IMR-90 (cell line): Measurements from ENCODE around the gene BCL2L12. TPM values are rescaled to one million over a fixed set of nuclear protein-coding genes. Genes with fewer than 3 reads are reported as not detected.

Experiments used
- ATAC-seq: fragments of 200-7000 bp; cut with Tn5 transposase; 2 replicates; pipeline ENCODE4 v1.9.1; 2020; ENCODE audit warnings: low read depth, mild to moderate bottlenecking, moderate library complexity
- BruUV-seq: library from RNA; stranded (reverse); fragments of 400-500 nt; replicated peaks from 2 replicates; lab custom pipeline; 2021; lab: Mats Ljungman, UMichigan
- CTCF ChIA-PET: fragments of 300-600 bp; formaldehyde crosslinking; extraction: SDS; loops from one replicate; lab custom pipeline; 2021; ENCODE audit warnings: antibody characterized with exemption; lab: Yijun Ruan, JAX
- POLR2A ChIA-PET: fragments of 300-600 bp; sonication (Branson Sonifier 250); formaldehyde crosslinking; loops from one replicate; lab custom pipeline; 2022; ENCODE audit warnings: antibody characterized with exemption; ENCODE audit not compliant: unreplicated experiment; lab: Charles Lee
- DNase-seq: peaks from one replicate; pipeline ENCODE4 v3.0.0; 2013
- H2AFZ ChIP-seq: replicated peaks from 2 replicates; pipeline ENCODE3; 2013; ENCODE audit warnings: low read length, mild to moderate bottlenecking; ENCODE audit not compliant: poor library complexity
- H2AK5ac ChIP-seq: 2 replicates; pipeline ENCODE4 v1.6.1; 2013; ENCODE audit warnings: low read depth, low read length, inconsistent platforms
- H2AK9ac ChIP-seq: replicated peaks from 2 replicates; pipeline ENCODE3; 2013; ENCODE audit warnings: mild to moderate bottlenecking, low read depth, low read length, moderate library complexity; ENCODE audit not compliant: poor library complexity
- H2BK120ac ChIP-seq: 2 replicates; pipeline ENCODE4 v1.6.1; 2013; ENCODE audit warnings: low read depth, low read length, inconsistent platforms
- H2BK15ac ChIP-seq: 3 replicates; pipeline ENCODE4 v1.6.1; 2013; ENCODE audit warnings: low read depth, low read length, inconsistent platforms
- H2BK20ac ChIP-seq: 2 replicates; pipeline ENCODE4 v1.6.1; 2013; ENCODE audit warnings: low read depth, mild to moderate bottlenecking, inconsistent platforms, low read length, moderate library complexity
- H2BK5ac ChIP-seq: 2 replicates; pipeline ENCODE4 v1.6.1; 2013; ENCODE audit warnings: mild to moderate bottlenecking, low read depth, low read length, inconsistent platforms; ENCODE audit not compliant: poor library complexity, severe bottlenecking
- H3K14ac ChIP-seq: replicated peaks from 2 replicates; pipeline ENCODE4 v1.6.1; 2013; ENCODE audit warnings: low read depth, low read length, inconsistent platforms
- H3K18ac ChIP-seq: 2 replicates; pipeline ENCODE4 v1.6.1; 2013; ENCODE audit warnings: low read depth, low read length, control low read depth
- H3K23ac ChIP-seq: 2 replicates; pipeline ENCODE4 v1.6.1; 2013; ENCODE audit warnings: low read depth, low read length, inconsistent platforms
- H3K27ac ChIP-seq: 2 replicates; pipeline ENCODE4 v1.5.1; 2013; ENCODE audit warnings: mild to moderate bottlenecking, control low read depth, low read length; ENCODE audit not compliant: insufficient read depth
- H3K27me3 ChIP-seq: 2 replicates; pipeline ENCODE4 v1.6.1; 2013; ENCODE audit warnings: low read length; ENCODE audit not compliant: control insufficient read depth, insufficient read depth
- H3K36me3 ChIP-seq: 2 replicates; pipeline ENCODE4 v1.6.1; 2013; ENCODE audit warnings: low read length, mixed read lengths; ENCODE audit not compliant: control insufficient read depth, insufficient read depth
- H3K4ac ChIP-seq: 2 replicates; pipeline ENCODE4 v1.6.1; 2013; ENCODE audit warnings: low read depth, low read length, inconsistent platforms
- H3K4me1 ChIP-seq: 2 replicates; pipeline ENCODE4 v1.6.1; 2013; ENCODE audit warnings: low read length, mixed read lengths; ENCODE audit not compliant: control insufficient read depth, insufficient read depth
- H3K4me2 ChIP-seq: 2 replicates; pipeline ENCODE4 v1.6.1; 2013; ENCODE audit warnings: low read depth, mild to moderate bottlenecking, control low read depth, low read length, moderate library complexity
- H3K4me3 ChIP-seq: 2 replicates; pipeline ENCODE4 v1.5.1; 2013; ENCODE audit warnings: low read depth, mild to moderate bottlenecking, control low read depth, low read length, moderate library complexity; ENCODE audit not compliant: insufficient read depth
- H3K56ac ChIP-seq: 2 replicates; pipeline ENCODE4 v1.6.1; 2013; ENCODE audit warnings: low read length, inconsistent platforms; ENCODE audit not compliant: insufficient read depth; ENCODE audit errors: extremely low read depth
- H3K79me1 ChIP-seq, 2 experiments: 2 replicates each; pipeline ENCODE4 v1.6.1; 2013; ENCODE audit warnings: low read length in 2 of 2, inconsistent platforms in 1 of 2, low read depth in 1 of 2
- H3K9ac ChIP-seq: 2 replicates; pipeline ENCODE4 v1.6.1; 2013; ENCODE audit warnings: low read depth, low read length, control low read depth
- H3K9me1 ChIP-seq: 2 replicates; pipeline ENCODE4 v1.6.1; 2013; ENCODE audit warnings: low read length, inconsistent platforms; ENCODE audit not compliant: insufficient read depth
- H3K9me3 ChIP-seq: 2 replicates; pipeline ENCODE4 v1.6.1; 2013; ENCODE audit warnings: low read length; ENCODE audit not compliant: control insufficient read depth, insufficient read depth
- H4K20me1 ChIP-seq: 2 replicates; pipeline ENCODE4 v1.6.1; 2013; ENCODE audit warnings: low read length, inconsistent platforms; ENCODE audit not compliant: insufficient read depth
- H4K5ac ChIP-seq: 2 replicates; pipeline ENCODE4 v1.6.1; 2013; ENCODE audit warnings: mild to moderate bottlenecking, low read depth, low read length, control low read depth
- H4K8ac ChIP-seq, 2 experiments: 2 replicates each; pipeline ENCODE4 v1.6.1; 2013; ENCODE audit warnings: low read depth in 2 of 2, low read length in 2 of 2, control low read depth in 1 of 2, inconsistent platforms in 1 of 2
- H4K91ac ChIP-seq: 2 replicates; pipeline ENCODE4 v1.6.1; 2013; ENCODE audit warnings: low read depth, low read length, inconsistent platforms; ENCODE audit not compliant: insufficient read depth
- BHLHE40 ChIP-seq: fragments of 150-350 bp; IDR thresholded peaks from 2 replicates; pipeline ENCODE4 v1.6.1; 2016; ENCODE audit warnings: mild to moderate bottlenecking, low read depth, low read length
- CEBPB ChIP-seq: IDR thresholded peaks from 2 replicates; pipeline ENCODE4 v1.6.1; 2012; ENCODE audit warnings: low read depth, low read length, improper control_type of control experiment
- CTCF ChIP-seq: conservative IDR thresholded peaks from 2 replicates; pipeline ENCODE4 v1.5.1; 2012; ENCODE audit warnings: mild to moderate bottlenecking, low read depth, low read length, improper control_type of control experiment
- ELK1 ChIP-seq: fragments of 150-350 bp; IDR thresholded peaks from 2 replicates; pipeline ENCODE4 v1.6.1; 2016; ENCODE audit warnings: low read depth, mild to moderate bottlenecking, low read length, moderate library complexity, borderline replicate concordance
- FOS ChIP-seq: fragments of 150-350 bp; IDR thresholded peaks from 2 replicates; pipeline ENCODE4 v1.6.1; 2016; ENCODE audit warnings: low read depth, low read length
- MAFK ChIP-seq: IDR thresholded peaks from 2 replicates; pipeline ENCODE4 v1.6.1; 2012; ENCODE audit warnings: low read depth, low read length, improper control_type of control experiment
- MAZ ChIP-seq: IDR thresholded peaks from 2 replicates; pipeline ENCODE4 v1.6.1; 2012; ENCODE audit warnings: low read depth, mild to moderate bottlenecking, low read length, improper control_type of control experiment, moderate library complexity, borderline replicate concordance
- MXI1 ChIP-seq: IDR thresholded peaks from 2 replicates; pipeline ENCODE4 v1.6.1; 2012; ENCODE audit warnings: low read depth, mild to moderate bottlenecking, low read length, moderate library complexity, borderline replicate concordance
- NFE2L2 ChIP-seq: fragments of 150-350 bp; IDR thresholded peaks from 2 replicates; pipeline ENCODE4 v1.6.1; 2016; ENCODE audit warnings: low read depth, mild to moderate bottlenecking, low read length
- POLR2A ChIP-seq: IDR thresholded peaks from 2 replicates; pipeline ENCODE4 v1.6.1; 2012; ENCODE audit warnings: mild to moderate bottlenecking, low read depth, low read length
- RAD21 ChIP-seq: IDR thresholded peaks from 2 replicates; pipeline ENCODE4 v1.6.1; 2012; ENCODE audit warnings: low read length, improper control_type of control experiment
- RCOR1 ChIP-seq: IDR thresholded peaks from 2 replicates; pipeline ENCODE4 v1.6.1; 2012; ENCODE audit warnings: mild to moderate bottlenecking, low read length, improper control_type of control experiment; ENCODE audit not compliant: insufficient replicate concordance
- RFX5 ChIP-seq: IDR thresholded peaks from 2 replicates; pipeline ENCODE4 v1.8.0; 2012; ENCODE audit warnings: low read depth, mild to moderate bottlenecking, low read length, moderate library complexity
- SMC3 ChIP-seq: fragments of 150-350 bp; IDR thresholded peaks from 2 replicates; pipeline ENCODE4 v1.6.1; 2016; ENCODE audit warnings: low read depth, mild to moderate bottlenecking, antibody characterized with exemption, low read length, moderate library complexity
- USF2 ChIP-seq: fragments of 150-350 bp; IDR thresholded peaks from 2 replicates; pipeline ENCODE4 v1.6.1; 2017; ENCODE audit warnings: mild to moderate bottlenecking, antibody characterized with exemption, low read length, low read depth
- WGBS, 2 experiments: methylation state at CpG; one replicate each; pipeline versions ENCODE4 v1.1.5 to v1.1.7; 2013; ENCODE audit warnings: missing lambda C conversion rate in 2 of 2; ENCODE audit not compliant: insufficient read length in 1 of 2; ENCODE audit errors: extremely low coverage in 2 of 2; 5-methylcytosine and 5-hydroxymethylcytosine counted together
- dilution Hi-C: fragments of 300-500 bp; cut with HindIII; formaldehyde crosslinking; loops from one replicate; pipeline ENCODE4 v1.14.3; 2018; ENCODE audit warnings: low sequenced_read_pairs; ENCODE audit not compliant: unreplicated experiment
- in situ Hi-C: fragments of 300-500 bp; cut with MboI; formaldehyde crosslinking; loops from 3 replicates; pipeline ENCODE4 v1.14.3; 2019; ENCODE audit warnings: low sequenced_read_pairs, inconsistent platforms, mixed read lengths
- intact Hi-C: fragments of 100-400 bp; cut with micrococcal nuclease; formaldehyde crosslinking; loops from 2 replicates; pipeline ENCODE4 v1.10.0; 2022
- polyA plus RNA-seq, 3 experiments: library from polyadenylated mRNA; depleted of rRNA; stranded (reverse); fragments of >200 nt; gene quantifications; 2 replicates each; pipeline ENCODE4 v1.2.3, GENCODE V29; 2012; ENCODE audit warnings: low replicate concordance in 1 of 3
- total RNA-seq: library from RNA; depleted of rRNA; stranded (reverse); fragments of >200 nt; gene quantifications from 2 replicates; pipeline ENCODE4 v1.2.3, GENCODE V29; 2012

BCL2L12 gene
- total and polyA plus RNA-seq, 2 of the 4 experiments (the other 2 are of a cell fraction): 3.9 to 32.6 TPM

- H3K9ac ChIP-seq: no peak overlapping the region
- no peak overlapping the region for H3K4me3 ChIP-seq
- H3K36me3 ChIP-seq: peaks cover 3% of the 10 kb centered on the region; the same call in 1 of the 2 replicates
- H4K5ac ChIP-seq: no peak overlapping the region
- H3K4me1 ChIP-seq: peaks cover 7% of the 10 kb centered on the region
- H3K4ac ChIP-seq: no peak overlapping the region
- no peak overlapping the region for H2BK20ac ChIP-seq
- CTCF ChIA-PET: no interaction called here
- WGBS, 2 experiments: no CpG with 5 or more reads among the region's 3 CpGs
- H3K9me3 ChIP-seq: no peaks in the 10 kb centered on the region
- no peak overlapping the region for H2BK15ac ChIP-seq
- H3K23ac ChIP-seq: no peak overlapping the region
- POLR2A ChIA-PET: no interaction called here
- no peak overlapping the region for H4K91ac ChIP-seq
- H2BK120ac ChIP-seq: no peak overlapping the region
- H2AK5ac ChIP-seq: no peak overlapping the region
- TF ChIP-seq RFX5 (no peak), SMC3 (no peak), BHLHE40 (no peak), ELK1 (no peak), FOS (no peak), POLR2A (no peak), MXI1 (no peak), RAD21 (no peak), NFE2L2 (no peak), CTCF (no peak), CEBPB (no peak), RCOR1 (no peak), USF2 (no peak), MAFK (no peak), MAZ (no peak)
- H3K56ac ChIP-seq: no peak overlapping the region
- H3K27me3 ChIP-seq: no peaks in the 10 kb centered on the region
- no peak overlapping the region for H2AK9ac ChIP-seq
- H2AFZ ChIP-seq: no peak overlapping the region
- no peak overlapping the region for H4K8ac ChIP-seq
- no peaks in the 10 kb centered on the region for H3K9me1 ChIP-seq
- H3K27ac ChIP-seq: no peak overlapping the region
- intact Hi-C loops: no loop called here
- DNase-seq: no peak
- BruUV-seq: no TSS peak
- in situ Hi-C loops: loop anchor here (10.0 kb wide), 1 partner anchor 175 kb away; the partner anchor contains the start of gene RPS11
- no peaks in the 10 kb centered on the region; the same call in 1 of the 2 replicates for H4K20me1 ChIP-seq
- no peak overlapping the region for H3K14ac ChIP-seq
- H3K4me2 ChIP-seq: no peak overlapping the region
- dilution Hi-C loops: no loop called here
- ATAC-seq: no peak
- H2BK5ac ChIP-seq: no peak overlapping the region
- H3K18ac ChIP-seq: no peak overlapping the region
- peaks cover 8 to 48% of the 10 kb centered on the region in 2 experiments; a peak in 3 of 4 replicates for H3K79me1 ChIP-seq
Observed at GRCh38 chr19:49669516-49669915, 3.8 kb downstream of the BCL2L12 start.
